IgD-negative memory B cell (primary cell): ENCODE data around the gene COL3A1. TPM values are rescaled to one million over a fixed set of nuclear protein-coding genes. Genes with fewer than 3 reads are reported as not detected.

ENCODE experiments used
- polyA plus RNA-seq: library from polyadenylated mRNA; unstranded; fragments of 300-500 nt; fragmentation: Illumina TruSeq; gene quantifications from one replicate; pipeline ENCODE4 v1.2.3, GENCODE V29; 2021

COL3A1 gene
- polyA plus RNA-seq, 1 donor from 2014 or later: not detected

Other genes starting within 250 kb of the COL3A1 start
- not detected for gene COL5A2, start 205.4 kb downstream of the COL3A1 start, polyA plus RNA-seq